MM.1S (cell line): Measurements from ENCODE around the gene EHBP1L1.

Source experiments
- DNase-seq: peaks from one replicate; pipeline ENCODE4 v3.0.0-alpha.2; 2015
- H2AFZ ChIP-seq: fragments of 300-600 bp; sonication (generic); 2 replicates; pipeline ENCODE4 v1.6.0; 2016; ENCODE audit warnings: antibody characterized with exemption, low read length
- H3F3A ChIP-seq: fragments of 300-600 bp; sonication (generic); 2 replicates; pipeline ENCODE4 v1.6.1; 2016; ENCODE audit warnings: mild to moderate bottlenecking, antibody characterized with exemption, low read length, moderate library complexity, mixed read lengths; ENCODE audit not compliant: insufficient read depth
- H3K27ac ChIP-seq: fragments of 300-600 bp; sonication (generic); 2 replicates; pipeline ENCODE4 v1.5.1; 2016; ENCODE audit warnings: mild to moderate bottlenecking, low read length
- H3K27me3 ChIP-seq: fragments of 300-600 bp; sonication (generic); replicated peaks from 2 replicates; pipeline ENCODE4 v1.6.0; 2016; ENCODE audit warnings: low read length; ENCODE audit not compliant: insufficient read depth
- H3K36me3 ChIP-seq: fragments of 300-600 bp; sonication (generic); replicated peaks from 2 replicates; pipeline ENCODE4 v1.6.1; 2016; ENCODE audit warnings: mild to moderate bottlenecking, low read length, mixed read lengths; ENCODE audit not compliant: insufficient read depth
- H3K4me1 ChIP-seq: fragments of 300-600 bp; sonication (generic); 2 replicates; pipeline ENCODE4 v1.6.1; 2016; ENCODE audit warnings: low read length, mixed read lengths
- H3K4me2 ChIP-seq: fragments of 300-600 bp; sonication (generic); 2 replicates; pipeline ENCODE4 v1.6.0; 2016; ENCODE audit warnings: low read depth, low read length
- H3K4me3 ChIP-seq: fragments of 300-600 bp; sonication (generic); 2 replicates; pipeline ENCODE4 v1.5.1; 2016; ENCODE audit warnings: low read length, mixed read lengths
- H3K79me2 ChIP-seq: fragments of 300-600 bp; sonication (generic); 2 replicates; pipeline ENCODE4 v1.6.1; 2016; ENCODE audit warnings: mixed run types, low read length, mixed read lengths
- H3K9ac ChIP-seq: fragments of 300-600 bp; sonication (generic); 2 replicates; pipeline ENCODE4 v1.6.1; 2016; ENCODE audit warnings: low read length, mixed read lengths
- H3K9me2 ChIP-seq: fragments of 300-600 bp; sonication (generic); replicated peaks from 2 replicates; pipeline ENCODE4 v1.6.1; 2016; ENCODE audit warnings: mild to moderate bottlenecking, low read length, mixed read lengths; ENCODE audit not compliant: insufficient read depth
- H3K9me3 ChIP-seq: fragments of 300-600 bp; sonication (generic); replicated peaks from 2 replicates; pipeline ENCODE4 v1.6.1; 2016; ENCODE audit warnings: mild to moderate bottlenecking, low read length, mixed read lengths; ENCODE audit not compliant: insufficient read depth
- H4K20me1 ChIP-seq: fragments of 300-600 bp; sonication (generic); 2 replicates; pipeline ENCODE4 v1.6.1; 2016; ENCODE audit warnings: mild to moderate bottlenecking, low read length, moderate library complexity, mixed read lengths; ENCODE audit not compliant: insufficient read depth
- CTCF ChIP-seq: fragments of 300-600 bp; sonication (generic); IDR thresholded peaks from 2 replicates; pipeline ENCODE4 v1.5.1; 2016; ENCODE audit warnings: antibody characterized with exemption, low read length, mixed read lengths
- EZH2 ChIP-seq: fragments of 300-600 bp; sonication (generic); optimal IDR thresholded peaks from 2 replicates; pipeline ENCODE3; 2017; ENCODE audit warnings: low read depth, mild to moderate bottlenecking, antibody characterized with exemption, low read length, mixed read lengths
- EZH2phosphoT487 ChIP-seq: fragments of 300-600 bp; sonication (generic); IDR thresholded peaks from 2 replicates; pipeline ENCODE4 v1.6.1; 2018; ENCODE audit warnings: antibody characterized with exemption, low read length

Gene EHBP1L1

GRCh38 chr11:65547446-65548125, 28.3 kb upstream of the EHBP1L1 start:
- Histone ChIP-seq H3K4me2 (peak overlapping the region; percentile 80; the same call in 1 of the 2 replicates), H3K27ac (no peak overlapping the region), H3K4me3 (no peak overlapping the region), H3K9ac (no peak overlapping the region), H4K20me1 (no peaks in the 10 kb centered on the region), H3K9me3 (no peaks in the 10 kb centered on the region), H3K9me2 (no peaks in the 10 kb centered on the region), H3K36me3 (no peaks in the 10 kb centered on the region), H3K4me1 (peaks cover 30% of the 10 kb centered on the region), H3K79me2 (peaks cover 3% of the 10 kb centered on the region; the same call in 1 of the 2 replicates), H2AFZ (no peak overlapping the region), H3K27me3 (no peaks in the 10 kb centered on the region), H3F3A (peaks cover 22% of the 10 kb centered on the region)
- no peak for TF ChIP-seq EZH2phosphoT487
- no peak for TF ChIP-seq CTCF
- TF ChIP-seq EZH2: no peak
- DNase-seq: no peak

- DNase-seq: no peak
- Histone ChIP-seq H3K27me3 (no peaks in the 10 kb centered on the region), H3K79me2 (peaks cover 3% of the 10 kb centered on the region; the same call in 1 of the 2 replicates), H3K9me3 (no peaks in the 10 kb centered on the region), H3K9me2 (no peaks in the 10 kb centered on the region), H3F3A (peaks cover 28% of the 10 kb centered on the region), H3K4me1 (peaks cover 36% of the 10 kb centered on the region), H3K9ac (no peak overlapping the region), H3K4me2 (no peak overlapping the region), H4K20me1 (no peaks in the 10 kb centered on the region), H2AFZ (no peak overlapping the region), H3K4me3 (no peak overlapping the region), H3K27ac (no peak overlapping the region), H3K36me3 (no peaks in the 10 kb centered on the region)
- TF ChIP-seq EZH2: no peak
- TF ChIP-seq CTCF: no peak
- no peak for TF ChIP-seq EZH2phosphoT487
Measured at GRCh38 chr11:65548395-65548794, 27.5 kb upstream of the EHBP1L1 start.

GRCh38 chr11:65549096-65549495, 26.8 kb upstream of the EHBP1L1 start:
- DNase-seq: no peak
- Histone ChIP-seq H3K9me2 (no peaks in the 10 kb centered on the region), H3K27ac (no peak overlapping the region), H3K4me1 (peaks cover 36% of the 10 kb centered on the region), H3K36me3 (no peaks in the 10 kb centered on the region), H3K4me2 (no peak overlapping the region), H2AFZ (no peak overlapping the region), H3K4me3 (no peak overlapping the region), H3F3A (peaks cover 28% of the 10 kb centered on the region), H4K20me1 (no peaks in the 10 kb centered on the region), H3K9ac (no peak overlapping the region), H3K79me2 (peaks cover 3% of the 10 kb centered on the region; the same call in 1 of the 2 replicates), H3K9me3 (no peaks in the 10 kb centered on the region), H3K27me3 (no peaks in the 10 kb centered on the region)
- TF ChIP-seq EZH2phosphoT487: no peak
- no peak for TF ChIP-seq CTCF
- no peak for TF ChIP-seq EZH2
